NCI-H2227 treated with DMSO at 0.1 percent for 48 hours (cell line): ENCODE data around the gene COL23A1.
"Not testable (repeated sequence)": the region's sequence is repeated elsewhere in the genome, so short reads cannot be mapped to it uniquely, and the experiment has no call there.

Experiments used
- DNase-seq: peaks from one replicate; lab custom pipeline; 2025; lab: John Stamatoyannopoulos, UW

Gene COL23A1

GRCh38 chr5:178378527-178379484 is 211.4 kb downstream of the COL23A1 start:
- no peak for DNase-seq

DNA sequence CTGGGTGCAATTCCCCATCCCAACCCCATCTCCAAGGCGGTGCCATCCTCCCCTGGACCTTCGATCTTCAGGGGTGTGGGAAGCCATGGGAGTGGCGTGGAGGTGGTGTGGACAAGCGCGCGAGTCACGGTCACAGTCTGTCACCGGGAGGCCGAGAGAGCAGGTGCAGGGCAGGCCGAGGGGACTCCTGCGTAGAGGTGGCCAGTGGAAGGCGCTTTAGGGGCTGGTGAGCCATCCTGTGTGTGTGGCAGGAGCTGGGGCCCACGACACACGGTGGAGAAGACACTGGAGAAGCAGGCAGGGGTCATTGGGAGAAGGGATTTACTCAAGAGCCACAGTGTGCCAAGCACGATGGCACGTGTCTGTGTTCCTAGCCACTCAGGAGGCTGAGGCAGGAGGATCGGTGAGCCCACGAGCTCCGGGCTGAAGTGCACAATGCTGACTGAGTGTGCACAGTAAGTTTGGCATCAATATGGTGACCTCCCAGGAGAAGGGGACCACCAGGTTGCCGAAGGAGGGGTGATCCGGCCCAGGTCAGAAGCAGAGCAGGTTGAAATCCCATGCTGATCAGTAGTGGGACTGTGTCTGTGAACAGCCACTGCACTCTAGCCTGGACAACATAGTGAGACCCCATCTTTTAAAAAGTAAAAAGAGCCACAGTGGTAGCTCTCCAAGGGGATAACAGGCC is 212.5 kb downstream of the COL23A1 start:
- no peak for DNase-seq

DNA sequence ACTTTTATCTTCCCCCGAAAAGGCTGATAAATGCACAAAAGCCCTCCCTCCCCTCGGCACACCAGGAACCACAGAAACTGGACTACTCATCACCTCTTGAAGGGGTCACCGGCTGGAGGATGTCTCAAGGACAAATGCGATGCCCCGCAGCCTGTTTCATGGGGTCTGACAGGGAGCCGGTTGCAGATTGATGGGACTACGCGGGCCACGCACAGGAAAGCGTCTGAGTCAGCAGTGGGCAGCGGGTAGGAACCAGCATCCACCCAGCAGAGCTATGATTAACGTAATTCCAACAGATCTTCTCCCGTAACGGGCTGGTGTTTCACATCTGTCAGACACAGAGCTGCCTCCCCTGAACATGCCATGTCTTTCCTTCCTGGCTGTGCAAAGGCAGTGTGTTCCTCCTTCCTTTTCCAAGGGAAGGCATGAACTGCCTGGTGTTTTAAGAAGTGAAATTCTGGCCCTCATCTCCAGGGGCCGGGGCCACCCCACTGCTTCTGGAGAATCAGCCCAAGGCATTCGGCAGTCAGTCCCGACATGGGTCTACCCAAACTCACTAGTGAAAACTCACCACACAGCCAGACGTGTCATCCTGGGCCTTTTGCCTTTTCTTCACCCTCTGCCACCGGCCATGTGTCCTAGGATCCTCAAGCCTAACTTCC is 213.1 kb downstream of the COL23A1 start:
- DNase-seq = no peak

- no peak for DNase-seq
These were observed 214.8 kb downstream of the COL23A1 start for GRCh38 chr5:178375348-178375747.

DNA sequence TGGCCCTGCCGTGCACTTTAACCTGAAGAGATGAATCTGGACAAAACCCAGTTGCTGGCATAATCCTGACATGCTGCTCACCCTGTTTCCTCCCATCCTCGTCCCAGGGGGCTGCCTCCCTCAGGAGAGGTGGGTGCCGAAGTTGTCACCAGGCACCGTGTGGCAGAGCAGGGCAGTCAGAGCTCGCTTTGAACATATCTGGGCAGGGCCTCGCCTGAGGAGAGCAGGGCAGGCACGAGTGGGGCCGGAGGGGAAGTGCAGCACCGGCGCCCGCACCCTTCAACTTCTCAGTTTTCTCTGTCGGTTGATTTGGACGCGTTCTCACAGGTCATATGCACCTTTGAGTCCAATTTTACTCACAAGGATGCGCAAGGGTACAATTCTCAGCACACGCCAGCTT is 216.5 kb downstream of the COL23A1 start:
- no peak for DNase-seq

DNA sequence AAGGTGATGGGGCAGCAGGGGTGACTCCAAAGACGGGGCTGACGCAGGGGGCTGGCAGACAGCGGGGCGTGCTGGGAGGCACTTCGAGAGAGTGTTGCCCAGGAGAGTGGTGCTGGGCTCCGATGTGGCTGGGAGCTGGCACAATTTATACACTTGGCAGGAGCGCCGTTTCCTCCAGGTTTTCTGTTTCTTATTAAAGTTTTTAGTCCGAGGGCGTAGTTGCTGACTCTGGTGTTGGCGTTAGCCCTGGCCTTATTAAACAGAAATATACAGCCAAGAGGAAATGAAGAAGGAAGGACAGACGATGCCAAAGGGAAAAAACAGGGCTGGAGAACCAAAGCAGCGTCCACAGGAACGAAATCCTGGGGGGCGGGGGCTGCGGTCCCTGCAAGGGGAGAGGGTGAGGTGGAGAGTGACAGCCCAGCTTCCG is 218.0 kb downstream of the COL23A1 start:
- no peak for DNase-seq

- DNase-seq = no peak
These were observed 218.7 kb downstream of the COL23A1 start for GRCh38 chr5:178371362-178372111.

GRCh38 chr5:178370102-178370501 is 220.1 kb downstream of the COL23A1 start:
- no peak for DNase-seq

GRCh38 chr5:178369469-178369868 is 220.7 kb downstream of the COL23A1 start:
- DNase-seq = not testable (repeated sequence)

DNA sequence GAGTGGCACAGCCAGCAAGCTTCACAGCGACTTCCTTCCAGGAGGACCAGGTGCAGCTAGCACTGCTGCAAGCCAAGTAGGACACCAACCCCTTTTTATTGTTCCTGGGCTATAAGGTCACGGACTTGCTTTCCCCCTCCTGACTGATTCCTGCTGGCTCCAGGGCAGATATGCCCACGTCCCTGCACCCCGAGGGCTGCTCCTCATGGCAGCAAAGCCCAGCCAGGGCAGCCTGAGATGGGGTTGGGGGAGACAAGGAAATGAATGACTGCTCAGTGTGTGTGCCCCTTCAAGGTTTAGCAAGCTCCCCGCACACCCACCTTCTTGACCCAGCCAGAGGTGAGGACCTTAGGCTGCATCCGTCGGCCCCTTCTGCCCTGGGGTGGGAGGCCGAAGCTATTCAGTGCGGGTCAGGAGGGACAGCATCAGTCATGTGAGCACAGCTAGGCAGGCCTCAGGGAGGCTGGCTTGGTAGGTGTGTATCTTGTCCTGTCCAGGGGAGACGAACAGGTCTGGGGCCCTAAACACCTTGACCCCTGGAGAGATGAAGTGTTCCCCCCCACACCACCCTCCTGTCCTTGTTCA is 221.4 kb downstream of the COL23A1 start:
- no peak for DNase-seq

- DNase-seq = no peak
These were observed 221.9 kb downstream of the COL23A1 start for GRCh38 chr5:178368274-178368673.

GRCh38 chr5:178367736-178368120 is 222.5 kb downstream of the COL23A1 start:
- DNase-seq = no peak

GRCh38 chr5:178366998-178367735 is 223.0 kb downstream of the COL23A1 start:
- DNase-seq = no peak

DNA sequence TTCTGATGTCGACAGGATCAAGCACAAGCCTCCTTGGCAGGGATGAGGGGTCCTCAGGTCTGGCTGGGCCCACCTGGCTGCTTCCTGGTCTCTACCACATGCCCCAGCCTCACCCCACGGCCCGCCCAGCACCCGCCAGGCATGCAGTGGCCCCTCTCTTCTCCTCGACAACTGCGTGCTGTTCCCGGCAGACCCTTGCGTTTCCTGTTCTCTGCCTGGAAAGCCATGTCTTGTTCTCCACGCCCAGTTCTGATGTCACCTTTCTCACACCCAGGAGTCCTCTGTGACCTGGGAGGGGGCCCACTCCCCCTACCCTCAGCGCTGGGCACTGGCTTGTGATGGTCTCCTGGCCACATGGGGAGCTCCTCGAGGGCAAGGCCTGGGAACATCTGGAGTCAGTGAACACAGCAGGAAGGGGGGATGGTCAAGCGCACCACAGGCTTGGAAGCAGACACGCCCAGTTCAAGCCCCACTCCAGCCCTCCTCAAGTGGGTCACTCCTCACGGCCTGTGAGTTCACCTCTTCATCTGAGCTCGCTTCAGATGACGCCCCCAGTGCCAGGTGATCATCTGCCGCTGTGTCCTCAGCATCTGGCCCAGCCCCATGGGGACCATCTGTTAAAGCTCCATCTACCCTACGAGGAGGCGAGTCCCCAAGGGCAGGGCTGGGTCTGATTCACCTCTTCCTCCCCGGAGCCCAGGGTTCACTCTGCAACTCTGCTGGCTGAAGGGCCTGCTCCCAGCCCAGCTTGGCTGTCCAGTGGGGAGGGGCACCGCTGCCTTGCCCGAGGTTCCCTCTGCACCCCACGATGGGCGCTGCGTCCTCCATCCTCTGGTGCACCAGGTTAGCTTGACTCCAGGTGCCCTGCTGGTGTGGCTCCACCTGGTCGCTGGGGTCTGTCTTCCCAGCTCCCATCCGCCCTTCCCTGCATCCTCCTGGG is 224.4 kb downstream of the COL23A1 start:
- no peak for DNase-seq

DNA sequence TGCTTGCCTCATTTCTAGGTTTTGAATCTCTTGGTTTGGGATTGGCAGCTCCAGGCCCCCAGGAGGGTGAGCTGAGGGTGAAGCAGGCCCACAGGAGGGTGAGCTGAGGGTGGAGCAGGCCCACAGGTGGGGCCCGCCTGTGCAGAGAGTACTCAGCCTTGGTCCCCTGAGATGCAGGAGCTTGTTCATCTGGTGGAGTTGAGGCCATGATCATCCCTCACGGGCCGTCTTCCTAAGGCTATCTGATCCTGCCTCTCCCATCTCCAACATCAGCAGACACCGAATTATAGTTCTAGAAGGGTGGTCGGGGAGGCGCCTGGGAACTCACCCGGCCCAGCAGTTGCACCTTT is 225.9 kb downstream of the COL23A1 start:
- no peak for DNase-seq

- no peak for DNase-seq
These were observed 226.5 kb downstream of the COL23A1 start for GRCh38 chr5:178363501-178364325.

- DNase-seq = no peak
These were observed 228.3 kb downstream of the COL23A1 start for GRCh38 chr5:178361657-178362445.

DNA sequence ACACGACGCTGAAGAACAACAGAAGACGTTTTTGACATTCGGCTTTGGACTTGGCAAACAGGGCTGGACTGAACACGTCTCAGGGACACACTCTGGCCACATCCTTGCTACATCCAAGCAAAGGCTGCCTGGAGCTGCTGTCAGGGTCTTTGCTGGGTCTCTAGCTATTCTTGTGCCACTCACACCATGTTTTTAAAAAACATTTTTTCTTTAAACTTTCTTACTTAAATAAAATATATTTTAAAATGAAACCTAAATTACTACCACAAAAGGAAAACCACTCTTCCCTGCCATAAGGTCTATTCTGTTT is 229.3 kb downstream of the COL23A1 start:
- no peak for DNase-seq
